ENCODE measurements around the gene ZMYND8.
"Not testable (repeated sequence)": the region's sequence is repeated elsewhere in the genome, so short reads cannot be mapped to it uniquely, and the experiment has no call there.

ZMYND8 gene

GRCh38 chr20:47183367-47183766 is 173.1 kb downstream of the ZMYND8 start:
- DNase-seq (ENCODE audit: low spot score) (no peak), FAIRE-seq (no peak)

GRCh38 chr20:47181056-47181862 is 175.2 kb downstream of the ZMYND8 start:
- DNase-seq (ENCODE audit: low spot score) (peak; percentile 88), FAIRE-seq (peak; percentile 99)

- no peak for DNase-seq (ENCODE audit: low spot score)
- peak; percentile 89 for FAIRE-seq
Observed at GRCh38 chr20:47179267-47179666, 177.2 kb downstream of the ZMYND8 start.

GRCh38 chr20:47178851-47179250 is 177.6 kb downstream of the ZMYND8 start:
- DNase-seq (ENCODE audit: low spot score) (no peak), FAIRE-seq (no peak)

- no peak for DNase-seq (ENCODE audit: low spot score)
- no peak for FAIRE-seq
Observed at GRCh38 chr20:47178277-47178676, 178.2 kb downstream of the ZMYND8 start.

GRCh38 chr20:47176217-47176616 is 180.3 kb downstream of the ZMYND8 start:
- FAIRE-seq; DNase-seq (ENCODE audit: low spot score): not testable (repeated sequence)

- FAIRE-seq, result peak; percentile 84
- no peak for DNase-seq (ENCODE audit: low spot score)
Observed at GRCh38 chr20:47175493-47175892, 181.0 kb downstream of the ZMYND8 start.

- FAIRE-seq, result peak; percentile 68
Observed at GRCh38 chr20:47174456-47175243, 181.8 kb downstream of the ZMYND8 start.

GRCh38 chr20:47173596-47174216 is 182.8 kb downstream of the ZMYND8 start:
- no peak for FAIRE-seq

More at GRCh38 chr20:47174456-47175243, 181.8 kb downstream of the ZMYND8 start:
- no peak for DNase-seq (ENCODE audit: low spot score)

GRCh38 chr20:47172579-47172978 is 183.9 kb downstream of the ZMYND8 start:
- peak; percentile 52 for FAIRE-seq
- DNase-seq (ENCODE audit: low spot score), result no peak

More at GRCh38 chr20:47173596-47174216, 182.8 kb downstream of the ZMYND8 start:
- no peak for DNase-seq (ENCODE audit: low spot score)

- no peak for FAIRE-seq
- no peak for DNase-seq (ENCODE audit: low spot score)
Observed at GRCh38 chr20:47167846-47168245, 188.7 kb downstream of the ZMYND8 start.

GRCh38 chr20:47165376-47165865 is 191.1 kb downstream of the ZMYND8 start:
- no peak for FAIRE-seq
- no peak for DNase-seq (ENCODE audit: low spot score)

GRCh38 chr20:47164140-47164539 is 192.4 kb downstream of the ZMYND8 start:
- no peak for DNase-seq (ENCODE audit: low spot score)
- no peak for FAIRE-seq

- DNase-seq (ENCODE audit: low spot score) (no peak), FAIRE-seq (no peak)
Observed at GRCh38 chr20:47161411-47161810, 195.1 kb downstream of the ZMYND8 start.

- FAIRE-seq (no peak), DNase-seq (ENCODE audit: low spot score) (no peak)
Observed at GRCh38 chr20:47160992-47161391, 195.5 kb downstream of the ZMYND8 start.

GRCh38 chr20:47160240-47160639 is 196.3 kb downstream of the ZMYND8 start:
- DNase-seq (ENCODE audit: low spot score), result no peak
- no peak for FAIRE-seq
